Activated CD4-positive, alpha-beta T cell treated with anti-CD3 and anti-CD28 coated beads for 36 hours (primary cell): ENCODE data around the gene ZNF283. TPM values are rescaled to one million over a fixed set of nuclear protein-coding genes. Genes with fewer than 3 reads are reported as not detected.
"Not testable (repeated sequence)": the region's sequence is repeated elsewhere in the genome, so short reads cannot be mapped to it uniquely, and the experiment has no call there.

Source experiments
- ATAC-seq: fragments of 200-7000 bp; cut with Tn5 transposase; one replicate; pipeline ENCODE4 v1.10.0; 2021; ENCODE audit warnings: mild to moderate bottlenecking, moderate library complexity
- CTCF ChIA-PET: fragments of 350-600 bp; sonication (Branson Sonifier 250); formaldehyde crosslinking; loops from one replicate; lab custom pipeline; 2021; ENCODE audit warnings: antibody characterized with exemption; lab: Charles Lee
- POLR2A ChIA-PET: fragments of 350-600 bp; sonication (Branson Sonifier 250); formaldehyde crosslinking; loops from one replicate; lab custom pipeline; 2021; ENCODE audit warnings: antibody characterized with exemption, inconsistent platforms; lab: Charles Lee
- DNase-seq: peaks from one replicate; pipeline ENCODE4 v3.0.0-alpha.2; 2020
- H3K27ac Mint-ChIP-seq: one replicate; pipeline ENCODE4 v1.8.0; 2021; ENCODE audit warnings: mixed read lengths
- H3K27me3 Mint-ChIP-seq: one replicate; pipeline ENCODE4 v1.8.0; 2021; ENCODE audit warnings: mixed read lengths
- H3K36me3 Mint-ChIP-seq: one replicate; pipeline ENCODE4 v1.8.0; 2021; ENCODE audit warnings: low read depth, mixed read lengths
- H3K4me1 Mint-ChIP-seq: one replicate; pipeline ENCODE4 v1.8.0; 2021; ENCODE audit warnings: mixed read lengths
- H3K4me3 Mint-ChIP-seq: one replicate; pipeline ENCODE4 v1.8.0; 2021; ENCODE audit warnings: mild to moderate bottlenecking, moderate library complexity, mixed read lengths
- H3K9me3 Mint-ChIP-seq: one replicate; pipeline ENCODE4 v1.8.0; 2021; ENCODE audit warnings: low read depth, mixed read lengths
- intact Hi-C, 2 experiments: fragments of 100-400 bp; cut with DNase I in 1 of 2; cut with micrococcal nuclease in 1 of 2; formaldehyde crosslinking; loops; one replicate each; pipeline versions ENCODE4 v1.14.2 to v1.15.1; 2022 to 2024; cut with DNase I, micrococcal nuclease
- total RNA-seq, 2 experiments: library from RNA; stranded (reverse); gene quantifications; one replicate each; pipeline ENCODE4 v1.2.3, GENCODE V29; 2021

Gene ZNF283
- total RNA-seq, 2 experiments from 2014 or later: 5.4 to 6.8 TPM

GRCh38 chr19:43847884-43848283, 20.8 kb downstream of the ZNF283 start:
- Mint-ChIP-seq H3K4me1 (no peaks in the 10 kb centered on the region), H3K9me3 (peaks cover 56% of the 10 kb centered on the region), H3K36me3 (peaks cover 64% of the 10 kb centered on the region), H3K27me3 (no peaks in the 10 kb centered on the region), H3K4me3 (no peak overlapping the region), H3K27ac (no peak overlapping the region)
- DNase-seq (no peak), ATAC-seq (no peak)
- intact Hi-C loops: loop anchor here in 1 of 2 experiments (10.0 kb wide), 1 partner anchor 627 kb away; no protein-coding TSS in a partner anchor
- POLR2A ChIA-PET: no interaction called here
- CTCF ChIA-PET: no interaction called here

GRCh38 chr19:43848821-43849220, 21.7 kb downstream of the ZNF283 start:
- H3K4me1 Mint-ChIP-seq: no peaks in the 10 kb centered on the region
- peaks cover 58% of the 10 kb centered on the region for H3K9me3 Mint-ChIP-seq
- H3K27me3 Mint-ChIP-seq: no peaks in the 10 kb centered on the region
- DNase-seq (no peak), ATAC-seq (no peak)
- ChIA-PET CTCF (no interaction called here), POLR2A (no interaction called here)
- no peak overlapping the region for H3K4me3 Mint-ChIP-seq
- intact Hi-C loops: loop anchor here in 1 of 2 experiments (10.0 kb wide), 1 partner anchor 626 kb away; no protein-coding TSS in a partner anchor
- H3K36me3 Mint-ChIP-seq: peaks cover 55% of the 10 kb centered on the region
- no peak overlapping the region for H3K27ac Mint-ChIP-seq

DNA sequence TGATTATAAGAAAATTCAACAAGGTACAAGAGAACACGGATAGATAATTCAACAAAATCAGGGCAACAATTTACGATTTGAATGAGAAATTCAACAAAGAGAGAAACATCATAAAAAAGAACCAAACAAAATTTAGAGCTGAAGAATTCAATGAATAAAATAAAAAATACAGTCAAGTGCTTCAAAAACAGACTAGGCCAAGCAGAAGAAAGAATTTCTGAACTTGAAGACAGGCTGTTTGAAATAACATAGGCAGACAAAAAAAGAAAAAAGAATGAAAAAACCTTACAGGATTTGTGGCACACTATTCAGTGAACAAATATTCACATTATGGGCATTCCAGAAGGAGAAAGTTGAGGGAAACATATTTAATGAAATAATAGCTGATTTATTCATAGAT, 31.1 kb downstream of the ZNF283 start:
- CTCF ChIA-PET: no interaction called here
- ATAC-seq: no peak
- no peak overlapping the region for H3K27ac Mint-ChIP-seq

DNA sequence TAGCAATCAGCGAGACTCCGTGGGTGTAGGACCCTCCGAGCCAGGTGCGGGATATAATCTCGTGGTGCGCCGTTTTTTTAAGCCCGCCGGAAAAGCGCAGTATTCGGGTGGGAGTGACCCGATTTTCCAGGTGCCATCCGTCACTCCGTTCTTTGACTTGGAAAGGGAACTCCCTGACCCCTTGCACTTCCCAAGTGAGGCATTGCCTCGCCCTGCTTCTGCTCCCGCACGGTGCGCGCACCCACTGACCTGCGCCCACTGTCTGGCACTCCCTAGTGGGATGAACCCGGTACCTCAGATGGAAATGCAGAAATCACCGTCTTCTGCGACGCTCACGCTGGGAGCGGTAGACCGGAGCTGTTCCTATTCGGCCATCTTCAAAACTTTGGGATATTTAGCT, 39.8 kb downstream of the ZNF283 start:
- POLR2A ChIA-PET, H3K4me1 Mint-ChIP-seq, H3K27me3 Mint-ChIP-seq, DNase-seq, H3K4me3 Mint-ChIP-seq, CTCF ChIA-PET, ATAC-seq, intact Hi-C loops, H3K27ac Mint-ChIP-seq: not testable (repeated sequence)
- H3K36me3 Mint-ChIP-seq: peaks cover 14% of the 10 kb centered on the region
- peaks cover 27% of the 10 kb centered on the region for H3K9me3 Mint-ChIP-seq

More for the DNA sequence above, 31.1 kb downstream of the ZNF283 start:
- Mint-ChIP-seq H3K27me3 (no peaks in the 10 kb centered on the region), H3K4me3 (no peak overlapping the region), H3K4me1 (no peaks in the 10 kb centered on the region), H3K36me3 (peaks cover 21% of the 10 kb centered on the region), H3K9me3 (peaks cover 52% of the 10 kb centered on the region)
- DNase-seq: no peak
- intact Hi-C loops: no loop called here
- POLR2A ChIA-PET: no interaction called here

GRCh38 chr19:43872547-43873336, 45.6 kb downstream of the ZNF283 start:
- Mint-ChIP-seq H3K4me1 (no peaks in the 10 kb centered on the region), H3K36me3 (peaks cover 43% of the 10 kb centered on the region), H3K9me3 (peaks cover 44% of the 10 kb centered on the region), H3K27ac (no peak overlapping the region), H3K4me3 (no peak overlapping the region), H3K27me3 (no peaks in the 10 kb centered on the region)
- DNase-seq: no peak
- CTCF ChIA-PET: no interaction called here
- no peak for ATAC-seq
- POLR2A ChIA-PET: no interaction called here
- intact Hi-C loops: loop anchor here in 1 of 2 experiments (10.0 kb wide), 1 partner anchor 592 kb away; no protein-coding TSS in a partner anchor

DNA sequence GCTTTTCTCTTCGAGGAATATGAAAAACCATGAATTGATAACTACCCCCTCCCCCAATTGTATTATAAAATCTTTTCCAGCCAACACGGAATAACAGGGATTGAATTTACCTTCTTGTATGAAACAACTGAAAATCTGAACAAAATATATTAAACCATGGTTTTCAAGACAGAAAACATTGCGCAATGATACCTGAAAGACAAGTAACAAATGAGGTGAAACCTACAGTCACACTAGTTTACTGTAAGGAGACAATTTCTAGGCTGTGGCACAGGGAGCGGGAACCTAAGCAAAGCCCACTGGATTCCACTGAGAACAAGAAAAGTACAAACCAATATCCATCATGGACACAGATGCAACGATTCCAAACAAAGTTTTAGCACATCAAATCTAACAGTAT, 53.4 kb downstream of the ZNF283 start:
- no peak overlapping the region for H3K27ac Mint-ChIP-seq
- no peaks in the 10 kb centered on the region for H3K27me3 Mint-ChIP-seq
- H3K9me3 Mint-ChIP-seq: peaks cover 52% of the 10 kb centered on the region
- H3K4me1 Mint-ChIP-seq: no peaks in the 10 kb centered on the region
- peaks cover 53% of the 10 kb centered on the region for H3K36me3 Mint-ChIP-seq
- DNase-seq: no peak
- intact Hi-C loops: no loop called here
- ChIA-PET CTCF (no interaction called here), POLR2A (no interaction called here)
- no peak for ATAC-seq
- no peak overlapping the region for H3K4me3 Mint-ChIP-seq

- Mint-ChIP-seq H3K4me1 (no peaks in the 10 kb centered on the region), H3K36me3 (peaks cover 37% of the 10 kb centered on the region), H3K9me3 (peaks cover 56% of the 10 kb centered on the region), H3K4me3 (no peak within 1 kb of the TSS), H3K27ac (no peak within 1 kb of the TSS), H3K27me3 (no peaks in the 10 kb centered on the region)
- POLR2A ChIA-PET: no interaction called here
- DNase-seq (no peak), ATAC-seq (no peak)
- CTCF ChIA-PET: no interaction called here
- intact Hi-C loops: no loop called here
Measured at GRCh38 chr19:43883864-43884263, 56.7 kb downstream of the ZNF283 start, which contains the start of gene ZNF404. ZNF404 (minus strand) TSS chr19:43883964.

GRCh38 chr19:43895727-43896308, 68.7 kb downstream of the ZNF283 start:
- peaks cover 40% of the 10 kb centered on the region for H3K9me3 Mint-ChIP-seq
- ATAC-seq (no peak), DNase-seq (no peak)
- ChIA-PET CTCF (interaction anchor here (0.6 kb wide), 1 partner anchor 759 kb away, joined by 3 read pairs; no protein-coding TSS in a partner anchor), POLR2A (no interaction called here)
- intact Hi-C loops: no loop called here
- H3K27me3 Mint-ChIP-seq: no peaks in the 10 kb centered on the region
- no peak overlapping the region for H3K4me3 Mint-ChIP-seq
- H3K36me3 Mint-ChIP-seq: peaks cover 35% of the 10 kb centered on the region
- H3K27ac Mint-ChIP-seq: no peak overlapping the region
- H3K4me1 Mint-ChIP-seq: peaks cover 3% of the 10 kb centered on the region

Other genes with a start within 250 kb of the ZNF283 start
- gene IRGQ, start 231.2 kb upstream of the ZNF283 start, total RNA-seq: 10 to 100 TPM; 11.1 to 16.4 TPM
- 10 to 100 TPM; 11.6 to 14.3 TPM for gene ZNF576, start 230.7 kb upstream of the ZNF283 start, total RNA-seq
- gene SRRM5, start 215.2 kb upstream of the ZNF283 start, total RNA-seq: under 1 TPM; 0.37 to 0.74 TPM
- gene ZNF428, start 207.7 kb upstream of the ZNF283 start, total RNA-seq: 10 to 100 TPM in 1 of 2 experiments, 1 to 10 TPM in 1; 9.0 to 10.1 TPM
- gene CADM4, start 187.5 kb upstream of the ZNF283 start, total RNA-seq: under 1 TPM; 0.53 to 0.61 TPM
- gene PLAUR, start 157.2 kb upstream of the ZNF283 start, total RNA-seq: 10 to 100 TPM; 15.6 to 17.7 TPM
- gene IRGC, start 111.2 kb upstream of the ZNF283 start, total RNA-seq: not detected
- 10 to 100 TPM; 64.4 to 65.2 TPM for gene SMG9, start 72.4 kb upstream of the ZNF283 start, total RNA-seq
- gene KCNN4, start 46.3 kb upstream of the ZNF283 start, total RNA-seq: 100 to 1,000 TPM; 103 to 110 TPM
- 1 to 10 TPM in 1 of 2 experiments, under 1 TPM in 1; 0.86 to 1.2 TPM for gene LYPD5, start 24.9 kb upstream of the ZNF283 start, total RNA-seq
- gene ZNF404, start 56.6 kb downstream of the ZNF283 start, total RNA-seq: 1 to 10 TPM; 2.4 to 3.0 TPM
- 10 to 100 TPM in 1 of 2 experiments, 1 to 10 TPM in 1; 9.6 to 12.1 TPM for gene ZNF45, start 108.0 kb downstream of the ZNF283 start, total RNA-seq
- gene ZNF221, start 123.9 kb downstream of the ZNF283 start, total RNA-seq: 1 to 10 TPM; 1.8 to 1.9 TPM
- gene ZNF155, start 156.9 kb downstream of the ZNF283 start, total RNA-seq: 1 to 10 TPM; 4.5 to 6.0 TPM
- 1 to 10 TPM; 3.0 to 3.8 TPM for gene ZNF230, start 175.6 kb downstream of the ZNF283 start, total RNA-seq
- gene ZNF222, start 198.1 kb downstream of the ZNF283 start, total RNA-seq: 1 to 10 TPM; 1.5 to 2.9 TPM
- under 1 TPM; 0.63 to 0.82 TPM for gene ZNF223, start 224.7 kb downstream of the ZNF283 start, total RNA-seq
- gene ZNF284, start 244.8 kb downstream of the ZNF283 start, total RNA-seq: 1 to 10 TPM; 2.1 TPM